ENCODE results near the gene ULK4.
A peak's percentile ranks its signal among the peaks of the same experiment; 100 is the strongest.
"Not testable (repeated sequence)": the region's sequence is repeated elsewhere in the genome, so short reads cannot be mapped to it uniquely, and the experiment has no call there.

The ULK4 gene

DNA sequence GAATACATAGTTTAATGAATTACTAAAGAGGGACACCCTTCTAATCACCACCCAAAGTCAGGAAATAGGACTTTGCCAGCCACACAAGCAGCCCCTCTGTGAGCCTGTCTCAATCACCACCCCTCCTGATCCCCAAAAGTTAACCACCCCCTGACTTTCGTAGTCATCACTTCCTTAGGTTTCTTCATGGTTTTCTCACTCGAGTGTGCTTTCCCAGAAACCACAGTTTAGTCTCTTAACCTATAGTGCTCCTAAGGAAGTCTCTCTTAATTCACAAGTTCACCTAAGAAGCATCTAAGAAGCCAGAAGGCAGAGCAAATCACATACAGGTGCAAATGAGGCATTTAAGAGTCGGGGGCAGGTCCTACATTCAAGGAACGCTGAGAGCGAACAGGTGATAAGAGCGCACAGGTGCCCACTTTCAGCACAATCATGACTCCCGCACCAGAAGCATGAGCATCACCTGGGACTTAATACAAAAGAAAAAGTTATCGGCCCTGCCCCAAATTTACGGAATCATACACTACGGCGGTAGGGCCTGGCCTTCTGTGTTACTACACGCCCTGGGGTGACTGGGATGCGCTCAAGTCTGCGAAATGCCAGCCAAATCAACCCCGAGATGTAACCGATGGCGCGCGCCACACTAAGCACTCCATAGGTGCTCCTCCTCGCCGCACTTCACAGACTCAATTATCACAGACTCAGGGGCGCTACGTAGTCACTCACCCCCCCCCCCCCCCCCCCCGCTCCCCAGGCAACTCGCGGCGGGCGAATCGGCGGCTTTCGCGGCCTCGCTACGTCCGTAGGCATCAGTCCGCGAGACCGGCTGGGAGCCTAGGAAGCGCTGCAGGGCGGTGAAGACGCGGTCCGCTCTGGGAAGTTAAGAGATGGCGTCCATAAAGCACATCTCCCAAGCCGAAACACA, 815 bp downstream of the ULK4 start:
- DNase-seq (ENCODE audit: low read depth in 2 of 2): peak; percentile 23 to 25

DNA sequence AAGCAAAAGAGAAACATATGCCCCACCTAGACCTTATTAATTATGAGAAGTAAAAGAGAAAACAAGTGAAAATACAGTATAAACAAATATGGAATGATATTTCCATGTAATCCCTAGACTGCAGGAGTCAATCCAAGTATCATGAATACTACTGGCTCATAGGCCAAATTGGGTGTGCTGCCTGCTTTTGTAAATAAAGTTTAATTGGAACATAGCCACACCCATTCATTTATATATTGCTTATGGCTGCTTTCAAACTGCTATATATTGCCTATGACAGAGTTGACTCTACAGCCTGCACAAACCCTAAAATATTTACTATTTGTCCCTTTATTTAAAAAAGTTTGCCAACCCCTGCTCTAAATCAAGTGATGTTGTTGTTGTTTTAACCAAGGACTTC, 5.3 kb downstream of the ULK4 start:
- no peak for DNase-seq (ENCODE audit: low read depth in 2 of 2)

DNA sequence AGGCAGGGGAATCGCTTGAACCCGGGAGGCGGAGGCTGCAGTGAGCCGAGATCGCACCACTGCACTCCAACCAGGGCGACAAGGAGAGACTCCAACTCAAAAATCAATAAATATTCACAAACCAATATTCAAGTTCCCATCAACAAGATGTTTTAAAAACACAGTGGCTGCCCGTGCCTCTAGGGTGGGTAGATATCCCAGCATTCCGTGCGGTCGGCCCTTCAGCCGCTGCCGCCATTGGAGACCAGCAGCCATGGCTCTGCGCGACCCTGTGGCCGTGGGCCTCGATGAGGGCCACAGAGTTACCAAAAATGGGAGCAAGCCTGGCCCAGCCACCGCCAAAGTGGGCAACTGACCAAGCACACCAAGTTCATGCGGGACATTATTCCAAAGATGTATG, 6.7 kb downstream of the ULK4 start:
- DNase-seq (ENCODE audit: low read depth in 2 of 2): no peak

DNA sequence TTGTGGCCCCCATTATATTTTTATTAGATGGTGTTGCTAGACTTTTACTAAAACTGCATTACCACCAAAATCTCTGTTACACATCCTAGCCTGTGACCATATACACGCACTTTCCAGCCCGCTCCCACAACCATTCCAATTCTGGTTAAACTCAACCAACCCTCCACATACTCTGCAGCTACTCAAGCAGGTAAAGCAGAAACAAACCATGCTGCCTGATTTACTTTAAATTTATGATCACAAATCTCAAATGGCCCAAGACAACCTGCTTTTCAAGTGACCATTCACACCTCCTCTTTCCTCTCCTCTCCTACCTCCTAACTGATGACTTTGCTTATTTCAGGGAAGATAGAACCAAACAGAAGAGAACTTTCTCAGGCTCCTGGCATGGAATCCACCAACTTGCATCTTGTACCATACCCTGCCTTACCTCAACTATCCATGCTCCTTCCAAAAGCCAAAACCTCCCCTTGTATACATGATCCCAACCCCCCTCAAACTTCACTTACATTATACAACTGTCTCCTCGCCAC, 18.5 kb downstream of the ULK4 start:
- DNase-seq (ENCODE audit: low read depth in 2 of 2): no peak

DNA sequence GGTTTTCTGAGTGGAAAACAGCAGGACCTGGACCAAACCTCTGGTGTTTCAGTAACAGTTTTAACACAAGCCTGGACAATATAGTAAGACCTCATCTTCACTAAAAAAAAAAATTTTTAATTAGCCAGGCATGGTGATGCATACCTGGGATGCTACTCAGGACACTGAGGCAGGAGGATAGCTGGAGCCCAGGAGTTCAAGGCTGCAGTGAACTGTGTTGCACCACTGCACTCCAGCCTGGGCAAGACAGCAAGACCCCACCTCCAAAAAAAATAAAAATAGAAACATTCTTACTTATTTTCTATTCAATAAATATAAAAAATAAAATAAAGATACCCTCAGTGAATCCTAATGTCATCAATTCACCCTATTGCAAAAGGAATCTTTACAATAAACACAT, 21.5 kb downstream of the ULK4 start:
- DNase-seq (ENCODE audit: low read depth in 2 of 2): no peak

DNA sequence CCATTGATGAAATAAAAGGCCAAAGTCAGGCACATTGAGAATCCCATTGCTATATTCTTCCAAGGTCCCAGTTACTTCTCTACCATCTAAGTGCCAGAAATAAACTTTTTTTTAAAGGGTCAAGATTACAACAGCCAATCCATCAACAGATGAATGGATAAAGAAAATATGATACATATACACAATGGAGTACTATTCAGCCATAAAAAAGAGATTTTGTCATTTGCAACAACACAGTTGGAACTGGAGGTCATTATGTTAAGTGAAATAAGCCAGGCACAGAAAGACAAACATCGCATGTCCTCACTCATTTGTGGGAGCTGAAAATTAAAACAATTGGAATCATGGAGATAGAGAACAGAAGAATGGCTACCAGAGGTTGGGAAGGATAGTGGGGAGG, 25.5 kb downstream of the ULK4 start:
- DNase-seq (ENCODE audit: low read depth in 2 of 2): no peak

DNA sequence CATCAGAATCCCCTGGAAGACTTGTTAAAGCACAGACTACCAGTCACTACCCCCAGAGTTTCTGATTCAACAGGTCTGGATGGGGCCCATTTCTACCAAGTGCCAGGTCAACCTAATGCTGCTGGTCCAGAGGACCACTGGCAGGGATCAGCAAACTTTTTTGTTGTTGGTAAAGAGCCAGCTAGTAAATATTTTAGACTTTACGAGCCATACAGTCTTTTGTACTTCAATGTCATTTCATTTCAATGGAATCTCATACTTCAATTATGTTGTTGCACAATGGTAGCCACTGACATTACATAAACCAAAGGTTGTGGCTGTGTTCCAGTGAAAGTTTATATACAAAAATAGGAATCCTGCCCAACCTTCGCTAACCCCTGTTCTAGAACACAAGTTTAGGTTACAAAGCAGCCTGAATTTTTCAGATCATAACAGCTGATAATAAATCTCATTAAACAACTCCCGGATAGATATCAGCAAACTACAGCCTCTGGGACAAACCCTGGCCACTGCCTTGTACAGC, 28.7 kb downstream of the ULK4 start:
- no peak for DNase-seq (ENCODE audit: low read depth in 2 of 2)

DNA sequence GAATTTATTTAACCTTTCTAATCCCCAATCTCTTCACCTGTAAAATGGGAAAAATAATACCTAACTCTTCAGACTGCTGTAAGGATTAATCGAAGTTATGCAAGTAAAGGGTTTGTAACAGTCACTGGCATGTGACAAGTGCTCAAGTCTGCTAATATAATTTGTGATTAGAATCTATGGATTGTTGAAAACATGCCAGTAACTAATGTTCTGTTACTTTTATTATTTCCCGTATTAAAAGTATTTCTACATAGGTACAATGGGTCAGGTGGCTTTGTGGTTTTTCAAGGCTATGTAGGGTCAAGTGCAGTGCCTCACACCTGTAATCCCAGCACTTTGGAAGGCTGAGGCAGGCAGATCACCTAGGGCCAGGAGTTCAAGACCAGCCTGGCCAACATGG, 29.4 kb downstream of the ULK4 start:
- no peak for DNase-seq (ENCODE audit: low read depth in 2 of 2)

DNA sequence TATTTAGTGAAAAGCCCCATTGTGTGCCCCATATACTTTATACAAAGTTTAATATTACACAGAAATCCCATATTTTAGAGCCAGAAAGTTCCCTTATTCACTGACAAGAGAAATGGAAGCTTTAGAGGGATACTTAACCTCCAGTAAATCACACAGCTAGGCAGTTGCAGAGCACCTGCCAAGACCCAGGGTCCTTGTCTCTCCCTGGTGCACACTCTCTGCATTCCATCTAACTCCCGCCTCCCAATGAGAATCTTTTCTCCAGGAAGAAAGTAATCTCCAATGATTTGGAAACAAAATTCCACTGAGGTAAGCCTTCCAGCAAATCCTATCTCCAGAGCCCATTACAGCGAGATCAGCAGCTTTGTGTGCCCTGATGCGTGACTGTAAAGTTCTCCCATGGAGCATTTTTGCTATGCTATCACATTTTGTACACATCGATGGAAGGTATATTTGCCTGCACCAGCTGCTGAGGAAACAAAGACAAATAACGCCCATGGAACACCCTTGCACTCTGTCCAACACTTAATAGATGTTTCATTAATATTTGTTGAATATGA, 41.4 kb downstream of the ULK4 start:
- DNase-seq (ENCODE audit: low read depth in 2 of 2): no peak

DNA sequence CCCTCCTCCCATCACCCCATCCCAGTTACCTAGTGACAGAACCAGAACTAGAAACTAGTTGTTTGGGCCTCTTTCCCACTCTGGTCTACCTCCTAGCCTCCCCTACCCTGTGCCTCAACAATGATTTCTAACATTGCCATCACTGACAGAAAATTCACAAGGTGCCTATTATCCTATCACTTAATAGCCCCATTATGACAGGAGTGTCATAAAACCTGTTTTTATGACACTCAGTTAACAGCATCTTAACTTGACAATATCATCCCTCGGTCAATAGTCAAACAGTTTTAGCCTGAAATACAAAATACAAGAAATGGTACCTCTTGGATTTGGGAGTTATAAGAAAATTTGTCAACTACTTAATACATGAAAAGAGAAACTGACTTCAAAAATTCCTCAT, 46.5 kb downstream of the ULK4 start:
- DNase-seq (ENCODE audit: low read depth in 2 of 2): no peak

DNA sequence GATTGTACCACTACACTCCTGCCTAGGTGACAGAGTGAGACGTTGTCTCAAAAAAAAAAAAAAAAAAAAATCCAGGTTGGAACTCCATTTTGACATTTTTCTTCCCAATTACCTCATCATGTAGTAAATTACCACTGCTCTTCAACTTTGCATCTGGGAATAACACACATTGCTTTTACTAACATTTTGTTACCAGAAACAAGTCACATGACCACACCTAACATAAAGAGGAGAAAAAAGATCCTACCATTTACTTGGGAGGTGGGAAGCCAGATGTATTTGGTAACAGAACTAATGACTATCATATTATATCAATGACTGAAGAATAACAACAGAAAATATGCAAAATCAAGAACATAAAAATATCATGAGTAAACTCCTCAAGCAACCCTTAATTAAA, 49.6 kb downstream of the ULK4 start:
- DNase-seq (ENCODE audit: low read depth in 2 of 2): no peak

DNA sequence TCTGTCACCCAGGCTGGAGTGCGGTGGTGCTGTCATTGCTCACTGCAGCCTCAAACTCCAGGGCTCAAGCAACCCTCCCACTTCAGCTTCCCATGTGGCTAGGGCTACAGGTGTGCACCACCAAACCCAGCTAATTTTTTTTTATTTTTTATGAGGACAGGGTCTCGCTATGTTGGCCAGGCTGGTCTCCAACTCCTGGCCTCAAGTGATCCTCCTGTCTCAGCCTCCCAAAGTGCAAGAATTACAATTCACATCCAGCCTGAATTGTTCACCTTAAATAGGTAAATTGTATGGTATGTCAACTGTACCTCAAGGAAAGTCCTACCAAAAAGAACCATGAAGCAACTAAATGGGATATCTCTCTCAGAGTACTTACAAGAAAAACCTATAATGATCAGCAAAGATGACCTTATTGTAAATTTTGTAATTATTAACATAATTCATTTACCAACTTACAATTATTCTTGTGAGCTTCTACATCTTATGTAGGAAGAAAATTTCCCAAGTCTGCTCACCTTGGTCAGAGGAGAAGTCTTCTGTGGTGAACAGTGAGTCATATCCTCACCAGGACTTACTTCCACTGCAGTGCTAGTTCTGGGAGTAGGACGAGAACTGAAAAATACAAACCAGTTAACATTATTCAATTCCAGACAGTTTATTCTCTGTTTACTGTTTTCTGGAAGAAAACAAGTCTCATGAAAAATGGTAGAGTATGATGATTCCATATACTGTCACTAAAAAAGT, 54.4 kb downstream of the ULK4 start:
- DNase-seq (ENCODE audit: low read depth in 2 of 2): no peak

DNA sequence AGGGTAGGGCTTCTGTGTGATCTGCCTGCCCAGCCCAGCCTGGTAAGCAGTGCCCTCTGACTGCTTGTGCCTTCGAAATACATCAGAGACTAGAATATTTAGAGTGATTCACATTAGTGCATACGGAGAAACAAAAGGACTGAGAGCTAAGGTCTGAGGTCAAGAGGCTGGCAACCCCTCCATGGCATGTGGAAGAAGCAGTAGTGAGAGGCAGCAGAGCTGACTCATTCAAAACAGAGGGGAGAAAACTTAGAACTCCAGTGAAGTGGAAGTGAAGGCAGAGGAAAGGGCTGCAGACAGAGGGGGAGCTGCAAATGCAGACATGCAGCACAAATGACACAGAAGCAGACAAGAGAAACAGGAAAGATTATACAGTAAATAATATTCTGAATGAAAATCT, 61.6 kb downstream of the ULK4 start:
- DNase-seq (ENCODE audit: low read depth in 2 of 2): no peak

DNA sequence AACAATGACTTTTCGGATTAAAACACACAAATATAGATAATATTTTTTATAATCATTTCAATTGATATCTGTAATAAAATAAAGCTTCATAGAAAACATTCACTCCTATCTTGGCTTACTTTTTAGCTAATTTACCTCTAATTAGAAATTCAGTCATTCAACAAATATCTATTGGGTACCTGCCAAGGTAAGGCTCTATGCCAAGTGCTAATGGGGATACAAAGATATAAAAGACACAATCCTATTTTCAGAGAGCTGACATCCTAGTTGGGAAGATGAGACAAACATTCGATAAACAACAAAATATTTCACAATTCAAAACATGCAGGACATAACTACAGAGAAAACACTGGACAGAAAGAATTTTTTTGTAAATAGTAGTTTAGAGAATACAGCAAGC, 63.3 kb downstream of the ULK4 start:
- no peak for DNase-seq (ENCODE audit: low read depth in 2 of 2)

DNA sequence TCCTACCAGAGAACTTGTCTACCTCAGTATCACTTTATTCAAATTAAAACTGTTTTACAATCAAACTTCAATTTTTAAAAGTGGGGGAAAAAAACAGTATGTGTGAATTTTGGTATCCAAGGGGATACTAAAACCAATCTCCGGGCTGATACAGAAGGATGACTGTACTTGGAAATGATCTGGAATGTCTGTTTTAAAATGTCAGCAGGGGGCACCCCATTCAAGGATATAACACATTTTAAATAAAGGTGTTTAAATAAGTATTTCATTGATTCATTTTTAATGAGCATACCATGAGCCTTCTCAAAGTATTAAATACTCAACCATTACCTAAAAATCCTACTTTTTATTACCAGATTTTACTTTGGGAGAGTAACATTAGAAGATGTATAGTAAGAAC, 67.9 kb downstream of the ULK4 start:
- no peak for DNase-seq (ENCODE audit: low read depth in 2 of 2)

DNA sequence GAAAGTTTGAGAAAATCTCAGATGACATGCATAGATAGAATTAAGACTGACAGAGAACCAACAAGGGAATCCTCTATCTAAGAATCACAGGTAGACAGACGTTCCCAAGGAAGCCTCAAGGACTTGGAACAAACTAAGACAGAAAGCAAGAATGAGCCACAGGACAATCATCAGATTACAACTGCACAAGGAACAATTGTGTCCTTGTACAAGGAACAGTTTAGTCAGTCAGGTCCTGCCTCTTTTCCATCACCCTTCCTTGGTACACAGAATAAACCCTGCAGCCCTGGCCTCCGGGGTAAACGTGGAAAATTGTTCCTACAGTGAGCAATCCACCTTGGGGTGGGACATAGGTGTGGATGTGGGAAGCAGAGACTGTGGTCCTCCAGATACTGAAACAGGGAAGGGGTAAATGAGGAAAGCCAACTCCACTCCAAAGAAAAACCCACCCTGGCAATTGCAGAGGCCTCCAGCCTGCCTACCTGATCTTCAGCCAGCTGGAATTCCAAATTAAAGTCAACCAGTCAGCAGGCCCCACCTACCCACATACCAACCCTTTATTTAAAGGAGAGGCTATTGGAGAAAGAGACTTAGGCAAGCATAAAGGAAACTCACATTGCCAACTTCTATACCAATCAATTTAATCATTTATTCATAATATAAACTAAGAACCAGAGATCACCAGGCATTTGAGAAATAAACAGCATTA, 73.4 kb downstream of the ULK4 start:
- DNase-seq (ENCODE audit: low read depth in 2 of 2): no peak

DNA sequence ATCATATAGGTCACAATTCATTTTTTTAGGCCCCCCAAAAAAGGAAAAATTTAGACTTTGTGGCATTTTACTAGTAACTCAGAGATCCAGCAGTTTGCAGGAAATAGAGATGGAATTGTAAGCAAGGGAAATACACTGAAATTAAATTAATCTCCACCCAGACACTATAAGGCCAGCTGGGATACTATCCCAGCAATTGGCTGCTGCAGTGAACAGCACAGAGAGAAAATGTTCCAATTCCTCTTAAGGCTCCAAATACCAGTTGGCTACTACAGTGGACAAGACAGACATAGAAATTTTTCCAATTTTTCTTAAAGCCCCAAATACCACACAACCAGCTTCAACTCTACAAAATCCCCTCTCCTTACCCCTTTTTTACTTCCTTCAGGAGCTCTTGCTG, 78.9 kb downstream of the ULK4 start:
- DNase-seq (ENCODE audit: low read depth in 2 of 2): no peak

DNA sequence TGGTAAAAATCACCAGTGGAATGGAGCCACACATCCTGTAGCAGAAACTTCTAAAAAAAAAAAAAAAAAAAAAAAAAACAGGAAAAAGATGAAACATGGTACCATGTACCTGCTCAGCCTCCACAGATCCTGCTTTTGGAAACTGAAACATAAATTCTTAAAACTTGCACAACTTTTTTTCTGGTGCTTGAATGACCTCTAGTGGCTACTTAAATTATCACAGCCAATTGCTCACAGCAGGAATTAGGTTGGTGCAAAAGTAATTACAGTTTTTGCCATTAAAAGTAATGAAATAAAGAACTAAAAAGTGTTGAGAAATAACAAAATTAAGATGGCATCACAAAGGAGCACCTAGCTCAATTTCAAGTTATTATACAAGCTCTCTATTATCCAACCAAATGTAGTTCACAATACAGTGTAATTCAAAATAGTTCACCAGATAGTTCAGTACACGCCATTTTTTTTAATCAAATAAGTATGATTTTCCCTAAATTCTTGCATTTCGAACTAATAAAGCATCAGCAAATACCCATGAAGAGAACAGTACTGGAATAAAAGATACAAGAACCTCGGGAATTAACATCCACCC, 80.6 kb downstream of the ULK4 start:
- peak in 1 of 2 donors; percentile 3 for DNase-seq (ENCODE audit: low read depth in 2 of 2)

DNA sequence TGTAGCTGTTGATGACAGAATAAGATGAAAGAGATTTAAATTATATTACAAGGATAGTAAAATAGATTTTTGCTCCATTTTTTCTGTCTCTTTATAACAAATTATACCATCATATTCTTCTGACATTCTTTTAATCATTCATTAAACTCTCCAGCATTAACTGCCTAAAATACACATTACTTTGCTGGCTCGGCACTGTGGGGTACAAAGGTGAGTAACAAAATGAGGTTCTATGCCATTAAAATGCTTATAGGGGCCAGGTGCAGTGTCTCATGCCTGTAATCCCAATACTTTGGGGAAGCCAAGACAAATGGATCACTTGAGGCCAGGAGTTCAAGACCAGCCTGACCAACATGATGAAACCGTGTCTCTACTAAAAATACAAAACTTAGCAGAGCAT, 81.5 kb downstream of the ULK4 start:
- DNase-seq (ENCODE audit: low read depth in 2 of 2): no peak

DNA sequence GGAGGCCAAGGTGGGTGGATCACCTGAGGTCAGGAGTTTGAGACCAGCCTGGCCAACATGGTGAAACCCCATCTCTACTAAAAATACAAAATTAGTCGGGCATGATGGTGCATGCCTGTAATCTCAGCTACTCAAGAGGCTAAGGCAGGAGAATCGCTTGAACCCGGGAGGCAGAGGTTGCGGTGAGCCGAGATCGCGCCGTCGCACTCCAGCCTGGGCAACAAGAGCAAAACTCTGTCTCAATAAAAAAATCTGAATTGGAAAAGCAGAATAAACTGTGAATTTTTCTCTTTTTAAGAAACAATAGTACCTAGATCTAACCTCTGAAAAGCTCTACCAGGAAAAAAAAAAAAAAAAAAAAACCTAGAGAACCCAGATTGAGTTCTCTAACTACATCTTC, 84.2 kb downstream of the ULK4 start:
- DNase-seq (ENCODE audit: low read depth in 2 of 2): not testable (repeated sequence)

DNA sequence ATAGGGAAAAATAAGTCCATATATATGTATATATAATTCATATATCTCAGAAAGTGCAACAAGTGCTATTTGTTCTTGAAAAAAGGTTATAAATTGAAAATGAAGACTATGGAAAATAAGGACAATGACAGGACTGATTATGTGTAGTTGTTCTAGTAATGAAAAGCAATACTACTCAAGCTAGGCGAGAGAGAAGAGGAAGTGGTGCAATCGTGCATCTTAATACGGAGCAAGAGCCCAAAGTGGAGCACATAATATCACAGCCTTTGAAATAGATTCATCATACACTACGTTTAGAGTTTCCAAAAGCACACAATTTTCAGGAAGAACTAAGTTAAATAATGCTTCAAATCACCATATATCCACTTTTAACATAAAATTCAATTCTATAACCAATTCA, 87.9 kb downstream of the ULK4 start:
- no peak for DNase-seq (ENCODE audit: low read depth in 2 of 2)
